OCI-LY1 (cell line): Measurements from ENCODE around the gene ATG2A.

Experiments
- EZH2 ChIP-seq: fragments of 200-600 bp; sonication (generic), shearing (Covaris generic); IDR thresholded peaks from 2 replicates; pipeline ENCODE4 v1.8.0; 2017; ENCODE audit warnings: borderline replicate concordance, mixed run types, mild to moderate bottlenecking, antibody characterized with exemption, low read length, moderate library complexity, mixed read lengths
- TF ChIP-seq, protein P1 (sequence below): fragments of 200-600 bp; sonication (generic), shearing (Covaris generic); IDR thresholded peaks from 2 replicates; pipeline ENCODE4 v1.5.1; 2017; ENCODE audit warnings: mild to moderate bottlenecking, antibody characterized with exemption, low read length, moderate library complexity, mixed read lengths

GRCh38 chr11:64930340-64930739 is 13.3 kb upstream of the ATG2A start:
- TF ChIP-seq, protein P1, sequence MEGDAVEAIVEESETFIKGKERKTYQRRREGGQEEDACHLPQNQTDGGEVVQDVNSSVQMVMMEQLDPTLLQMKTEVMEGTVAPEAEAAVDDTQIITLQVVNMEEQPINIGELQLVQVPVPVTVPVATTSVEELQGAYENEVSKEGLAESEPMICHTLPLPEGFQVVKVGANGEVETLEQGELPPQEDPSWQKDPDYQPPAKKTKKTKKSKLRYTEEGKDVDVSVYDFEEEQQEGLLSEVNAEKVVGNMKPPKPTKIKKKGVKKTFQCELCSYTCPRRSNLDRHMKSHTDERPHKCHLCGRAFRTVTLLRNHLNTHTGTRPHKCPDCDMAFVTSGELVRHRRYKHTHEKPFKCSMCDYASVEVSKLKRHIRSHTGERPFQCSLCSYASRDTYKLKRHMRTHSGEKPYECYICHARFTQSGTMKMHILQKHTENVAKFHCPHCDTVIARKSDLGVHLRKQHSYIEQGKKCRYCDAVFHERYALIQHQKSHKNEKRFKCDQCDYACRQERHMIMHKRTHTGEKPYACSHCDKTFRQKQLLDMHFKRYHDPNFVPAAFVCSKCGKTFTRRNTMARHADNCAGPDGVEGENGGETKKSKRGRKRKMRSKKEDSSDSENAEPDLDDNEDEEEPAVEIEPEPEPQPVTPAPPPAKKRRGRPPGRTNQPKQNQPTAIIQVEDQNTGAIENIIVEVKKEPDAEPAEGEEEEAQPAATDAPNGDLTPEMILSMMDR, result no peak
- TF ChIP-seq EZH2, result no peak
